Activated CD4-positive, alpha-beta T cell treated with anti-CD3 and anti-CD28 coated beads, Interleukin-2, amount 10 ng/mL, durations not matched to agents 7 days and 5 days (primary cell): ENCODE results near the gene REEP5. TPM values are rescaled to one million over a fixed set of nuclear protein-coding genes. Genes with fewer than 3 reads are reported as not detected.
"Not testable (repeated sequence)": the region's sequence is repeated elsewhere in the genome, so short reads cannot be mapped to it uniquely, and the experiment has no call there.

ENCODE experiments used
- CTCF ChIA-PET: fragments of 350-600 bp; sonication (Branson Sonifier 250); formaldehyde crosslinking; loops from one replicate; lab custom pipeline; 2021; ENCODE audit warnings: antibody characterized with exemption; lab: Charles Lee
- POLR2A ChIA-PET: fragments of 350-600 bp; sonication (Branson Sonifier 250); formaldehyde crosslinking; loops from one replicate; lab custom pipeline; 2021; ENCODE audit warnings: antibody characterized with exemption; lab: Charles Lee
- DNase-seq: peaks from one replicate; pipeline ENCODE4 v3.0.0-alpha.2; 2020
- H3K27ac Mint-ChIP-seq: one replicate; pipeline ENCODE4 v1.8.0; 2021; ENCODE audit warnings: mild to moderate bottlenecking, moderate library complexity, mixed read lengths
- H3K27me3 Mint-ChIP-seq: one replicate; pipeline ENCODE4 v1.8.0; 2021; ENCODE audit warnings: mixed read lengths
- H3K36me3 Mint-ChIP-seq: one replicate; pipeline ENCODE4 v1.8.0; 2021; ENCODE audit warnings: low read depth, mixed read lengths
- H3K4me1 Mint-ChIP-seq: one replicate; pipeline ENCODE4 v1.8.0; 2021; ENCODE audit warnings: mixed read lengths
- H3K4me3 Mint-ChIP-seq: one replicate; pipeline ENCODE4 v1.8.0; 2021; ENCODE audit warnings: mild to moderate bottlenecking, moderate library complexity, mixed read lengths
- H3K9me3 Mint-ChIP-seq: one replicate; pipeline ENCODE4 v1.8.0; 2021; ENCODE audit warnings: mixed read lengths
- total RNA-seq, 2 experiments: library from RNA; stranded (reverse); gene quantifications; one replicate each; pipeline ENCODE4 v1.2.3, GENCODE V29; 2021

Gene REEP5
- total RNA-seq, 2 experiments from 2014 or later: 75.1 to 80.3 TPM

DNA sequence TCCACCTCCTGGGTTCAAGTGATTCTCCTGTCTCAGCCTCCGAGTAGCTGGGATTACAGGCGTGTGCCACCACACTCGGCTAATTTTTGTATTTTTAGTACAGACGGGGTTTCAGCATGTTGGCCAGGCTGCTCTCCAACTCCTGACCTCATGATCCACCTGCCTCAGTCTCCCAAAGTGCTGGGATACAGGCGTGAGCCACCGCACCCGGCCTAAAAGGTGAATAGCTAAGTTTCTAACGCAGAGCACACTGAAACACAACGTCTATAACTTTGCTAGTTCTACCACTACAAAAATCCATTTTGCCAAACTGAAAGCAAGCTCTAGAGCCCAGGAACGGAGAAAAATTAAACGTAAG is 61.5 kb downstream of the REEP5 start:
- H3K9me3 Mint-ChIP-seq, DNase-seq: not testable (repeated sequence)
- peaks cover 17% of the 10 kb centered on the region for H3K27me3 Mint-ChIP-seq
- CTCF ChIA-PET: interaction anchor here (0.6 to 3.9 kb wide), 8 partner anchors 8 to 107 kb away, joined by 3 to 19 read pairs (median 3); no protein-coding TSS in a partner anchor
- POLR2A ChIA-PET: interaction anchor here (0.9 kb wide), 2 partner anchors 23 to 116 kb away, joined by 3 to 5 read pairs; partner anchors contain the start of gene DCP2
- peaks cover 38% of the 10 kb centered on the region for H3K4me1 Mint-ChIP-seq
- peak overlapping the region; percentile 98 for H3K4me3 Mint-ChIP-seq
- H3K27ac Mint-ChIP-seq: peak overlapping the region; percentile 97
- peaks cover 21% of the 10 kb centered on the region for H3K36me3 Mint-ChIP-seq

GRCh38 chr5:112857866-112858265 is 64.2 kb downstream of the REEP5 start:
- Mint-ChIP-seq H3K9me3 (peaks cover 15% of the 10 kb centered on the region), H3K4me1 (peaks cover 21% of the 10 kb centered on the region), H3K27ac (no peak overlapping the region), H3K4me3 (no peak overlapping the region), H3K36me3 (peaks cover 12% of the 10 kb centered on the region), H3K27me3 (peaks cover 39% of the 10 kb centered on the region)
- no peak for DNase-seq
- POLR2A ChIA-PET: no interaction called here
- CTCF ChIA-PET: interaction anchor here (3.9 kb wide), 1 partner anchor 9 kb away, joined by 19 read pairs; no protein-coding TSS in a partner anchor

- DNase-seq: no peak
- Mint-ChIP-seq H3K4me3 (no peak overlapping the region), H3K4me1 (no peaks in the 10 kb centered on the region), H3K9me3 (peaks cover 14% of the 10 kb centered on the region), H3K27me3 (peaks cover 51% of the 10 kb centered on the region), H3K27ac (no peak overlapping the region), H3K36me3 (peaks cover 9% of the 10 kb centered on the region)
- POLR2A ChIA-PET: no interaction called here
- CTCF ChIA-PET: interaction anchor here (0.9 kb wide), 1 partner anchor 27 kb away, joined by 3 read pairs; no protein-coding TSS in a partner anchor
Measured at GRCh38 chr5:112854651-112855050, 67.4 kb downstream of the REEP5 start.

GRCh38 chr5:112849912-112850311 is 72.1 kb downstream of the REEP5 start:
- POLR2A ChIA-PET: no interaction called here
- CTCF ChIA-PET: no interaction called here
- no peak for DNase-seq
- peaks cover 4% of the 10 kb centered on the region for H3K36me3 Mint-ChIP-seq
- peaks cover 27% of the 10 kb centered on the region for H3K27me3 Mint-ChIP-seq
- no peak overlapping the region for H3K4me3 Mint-ChIP-seq
- H3K27ac Mint-ChIP-seq: no peak overlapping the region
- peaks cover 4% of the 10 kb centered on the region for H3K4me1 Mint-ChIP-seq
- peaks cover 10% of the 10 kb centered on the region for H3K9me3 Mint-ChIP-seq

DNA sequence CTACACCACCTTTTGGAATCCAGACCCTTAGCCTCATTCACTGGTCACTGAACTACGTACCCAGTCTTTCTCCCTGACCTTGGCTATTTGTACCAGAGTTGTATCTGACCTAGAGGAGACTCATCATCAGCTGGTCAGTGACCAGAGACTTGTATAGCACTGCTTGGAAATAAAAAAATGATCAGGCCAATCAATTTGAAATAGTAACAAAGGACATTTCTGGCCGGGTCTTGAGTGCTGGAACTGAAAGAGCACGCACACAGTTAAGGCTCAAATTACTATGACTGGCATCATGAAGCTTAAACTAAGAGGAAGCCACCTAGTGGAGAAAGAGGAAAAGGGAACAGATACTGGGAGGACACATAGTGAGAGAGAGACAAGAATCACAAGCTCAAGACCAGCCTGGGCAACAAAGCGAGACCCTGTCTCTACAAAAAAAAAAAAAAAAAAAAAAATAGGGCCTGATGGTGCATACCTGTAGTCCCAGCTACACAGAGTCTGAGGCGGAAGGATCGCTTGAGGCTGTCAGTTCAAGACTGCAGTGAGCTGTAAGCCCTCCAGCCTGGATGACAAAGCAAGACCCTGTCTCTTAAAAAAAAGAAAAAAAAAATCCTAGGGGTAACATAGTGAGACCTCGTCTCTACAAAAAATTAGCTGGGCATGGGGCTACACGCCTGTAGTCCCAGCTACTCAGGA is 73.8 kb downstream of the REEP5 start:
- peak; percentile 28 for DNase-seq
- ChIA-PET POLR2A (interaction anchor here (0.6 kb wide), 2 partner anchors 39 to 73 kb away, joined by 3 to 4 read pairs; no protein-coding TSS in a partner anchor), CTCF (interaction anchor here (0.6 to 1.5 kb wide), 14 partner anchors 9 to 1686 kb away, joined by 3 to 19 read pairs (median 3); partner anchors contain the start of gene SRP19)
- no peaks in the 10 kb centered on the region for H3K9me3 Mint-ChIP-seq
- H3K4me1 Mint-ChIP-seq: peaks cover 4% of the 10 kb centered on the region
- no peak overlapping the region for H3K4me3 Mint-ChIP-seq
- no peak overlapping the region for H3K27ac Mint-ChIP-seq
- H3K36me3 Mint-ChIP-seq: no peaks in the 10 kb centered on the region
- peaks cover 14% of the 10 kb centered on the region for H3K27me3 Mint-ChIP-seq

DNA sequence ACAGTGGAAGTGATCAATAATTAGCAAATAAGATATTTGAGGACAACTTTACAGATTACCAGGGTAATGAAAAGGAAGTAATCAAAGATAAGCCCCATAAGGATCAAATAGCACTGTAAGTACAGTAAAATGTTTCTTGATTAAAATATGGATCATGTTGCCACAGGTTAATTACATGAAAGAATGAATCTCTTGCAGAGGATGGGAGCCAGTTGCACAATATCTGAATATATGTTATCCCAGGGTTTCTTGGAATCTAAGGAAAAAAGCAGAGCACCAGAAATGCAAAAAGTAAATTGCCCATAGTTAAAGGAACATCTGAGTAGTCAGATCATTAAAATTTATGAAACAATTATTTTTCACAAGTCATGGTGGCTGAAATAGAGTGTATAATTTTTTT is 74.7 kb downstream of the REEP5 start:
- H3K4me3 Mint-ChIP-seq: no peak overlapping the region
- H3K9me3 Mint-ChIP-seq: no peaks in the 10 kb centered on the region
- H3K27ac Mint-ChIP-seq: no peak overlapping the region
- H3K36me3 Mint-ChIP-seq: peaks cover 2% of the 10 kb centered on the region
- no peak for DNase-seq
- ChIA-PET CTCF (no interaction called here), POLR2A (no interaction called here)
- peaks cover 4% of the 10 kb centered on the region for H3K4me1 Mint-ChIP-seq
- peaks cover 9% of the 10 kb centered on the region for H3K27me3 Mint-ChIP-seq

- Mint-ChIP-seq H3K4me3 (no peak overlapping the region), H3K4me1 (peaks cover 4% of the 10 kb centered on the region), H3K27me3 (peaks cover 5% of the 10 kb centered on the region), H3K36me3 (peaks cover 4% of the 10 kb centered on the region), H3K27ac (no peak overlapping the region), H3K9me3 (no peaks in the 10 kb centered on the region)
- CTCF ChIA-PET: no interaction called here
- POLR2A ChIA-PET: no interaction called here
- DNase-seq: no peak
Measured at GRCh38 chr5:112846556-112846955, 75.5 kb downstream of the REEP5 start.

GRCh38 chr5:112844489-112844888 is 77.5 kb downstream of the REEP5 start:
- Mint-ChIP-seq H3K4me1 (peaks cover 4% of the 10 kb centered on the region), H3K36me3 (peaks cover 14% of the 10 kb centered on the region), H3K4me3 (no peak overlapping the region), H3K9me3 (no peaks in the 10 kb centered on the region), H3K27ac (no peak overlapping the region), H3K27me3 (no peaks in the 10 kb centered on the region)
- POLR2A ChIA-PET: no interaction called here
- no peak for DNase-seq
- CTCF ChIA-PET: no interaction called here

GRCh38 chr5:112833971-112834370 is 88.1 kb downstream of the REEP5 start:
- H3K36me3 Mint-ChIP-seq: peaks cover 41% of the 10 kb centered on the region
- ChIA-PET CTCF (interaction anchor here (1.9 kb wide), 1 partner anchor 15 kb away, joined by 5 read pairs; no protein-coding TSS in a partner anchor), POLR2A (no interaction called here)
- peaks cover 2% of the 10 kb centered on the region for H3K4me1 Mint-ChIP-seq
- no peak for DNase-seq
- no peaks in the 10 kb centered on the region for H3K9me3 Mint-ChIP-seq
- H3K4me3 Mint-ChIP-seq: no peak overlapping the region
- no peak overlapping the region for H3K27ac Mint-ChIP-seq
- no peaks in the 10 kb centered on the region for H3K27me3 Mint-ChIP-seq

DNA sequence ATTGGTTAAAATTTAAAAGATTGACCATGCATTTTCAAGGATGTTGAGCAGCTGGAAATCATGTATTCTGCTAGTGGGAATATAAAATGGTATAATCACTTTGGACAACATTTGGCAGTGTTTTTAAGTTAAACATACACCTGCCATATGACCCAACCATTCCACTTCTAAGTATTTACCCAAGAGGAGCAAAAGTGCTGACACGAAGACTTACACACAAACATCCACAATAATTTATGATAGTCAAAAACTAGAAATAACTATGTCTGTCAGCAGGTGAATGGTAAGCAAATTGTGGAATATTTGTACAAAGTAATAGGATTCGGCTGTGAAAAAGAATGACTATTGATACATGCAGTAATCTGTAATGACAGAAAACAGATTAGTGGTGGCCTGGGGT is 91.6 kb downstream of the REEP5 start:
- Mint-ChIP-seq H3K36me3 (peaks cover 26% of the 10 kb centered on the region), H3K27me3 (no peaks in the 10 kb centered on the region), H3K4me1 (peaks cover 2% of the 10 kb centered on the region), H3K4me3 (no peak overlapping the region), H3K9me3 (no peaks in the 10 kb centered on the region), H3K27ac (no peak overlapping the region)
- DNase-seq: no peak
- POLR2A ChIA-PET: no interaction called here
- CTCF ChIA-PET: no interaction called here

Other genes with a start within 250 kb of the REEP5 start
- gene APC, start 184.3 kb downstream of the REEP5 start, total RNA-seq: 10 to 100 TPM; 21.5 to 25.7 TPM
- 10 to 100 TPM; 51.9 to 64.3 TPM for gene SRP19, start 60.9 kb downstream of the REEP5 start, total RNA-seq
- gene DCP2, start 54.6 kb upstream of the REEP5 start, total RNA-seq: 100 to 1,000 TPM; 116 to 122 TPM